Activated CD4-positive, alpha-beta T cell treated with anti-CD3 and anti-CD28 coated beads, Interleukin-2, amount 50 U/mL, for 48 hours (primary cell): ENCODE results near the gene TCF7L2.

Experiments used
- DNase-seq, 2 experiments: peaks; one replicate each; pipeline ENCODE4 v3.0.0-alpha.2; 2020

TCF7L2 gene

GRCh38 chr10:113000442-113000841 lies 50.4 kb downstream of the TCF7L2 start:
- DNase-seq = no peak

- DNase-seq = no peak
Observed at GRCh38 chr10:113000876-113001598, 51.0 kb downstream of the TCF7L2 start.

GRCh38 chr10:113001599-113002448 lies 51.8 kb downstream of the TCF7L2 start:
- no peak for DNase-seq

- no peak for DNase-seq
Observed at GRCh38 chr10:113002449-113002777, 52.4 kb downstream of the TCF7L2 start.

- DNase-seq = no peak
Observed at GRCh38 chr10:113003052-113003451, 53.0 kb downstream of the TCF7L2 start.

- no peak for DNase-seq
Observed at GRCh38 chr10:113004069-113004618, 54.1 kb downstream of the TCF7L2 start.

- no peak for DNase-seq
Observed at GRCh38 chr10:113005380-113005779, 55.3 kb downstream of the TCF7L2 start.

GRCh38 chr10:113006656-113007342 lies 56.8 kb downstream of the TCF7L2 start:
- no peak for DNase-seq

GRCh38 chr10:113007343-113007771 lies 57.3 kb downstream of the TCF7L2 start:
- peak; percentile 11 to 25 for DNase-seq

GRCh38 chr10:113007821-113008220 lies 57.8 kb downstream of the TCF7L2 start:
- peak; percentile 4 to 6 for DNase-seq

- DNase-seq = no peak
Observed at GRCh38 chr10:113011592-113012374, 61.7 kb downstream of the TCF7L2 start.

GRCh38 chr10:113015201-113015600 lies 65.2 kb downstream of the TCF7L2 start:
- no peak for DNase-seq

GRCh38 chr10:113017376-113017775 lies 67.3 kb downstream of the TCF7L2 start:
- DNase-seq = no peak

GRCh38 chr10:113018034-113018433 lies 68.0 kb downstream of the TCF7L2 start:
- DNase-seq = no peak

GRCh38 chr10:113019096-113019495 lies 69.0 kb downstream of the TCF7L2 start:
- DNase-seq = no peak

GRCh38 chr10:113019692-113020474 lies 69.8 kb downstream of the TCF7L2 start:
- no peak for DNase-seq

- no peak for DNase-seq
Observed at GRCh38 chr10:113020475-113020753, 70.4 kb downstream of the TCF7L2 start.

GRCh38 chr10:113020838-113021237 lies 70.8 kb downstream of the TCF7L2 start:
- no peak for DNase-seq

- no peak for DNase-seq
Observed at GRCh38 chr10:113021268-113022040, 71.4 kb downstream of the TCF7L2 start.

- DNase-seq = no peak
Observed at GRCh38 chr10:113022265-113022664, 72.2 kb downstream of the TCF7L2 start.

- no peak for DNase-seq
Observed at GRCh38 chr10:113023017-113023416, 73.0 kb downstream of the TCF7L2 start.
